ENCODE data around the gene SLC9A9. TPM values are rescaled to one million over a fixed set of nuclear protein-coding genes. Genes with fewer than 3 reads are reported as not detected.

SLC9A9 gene
- polyA plus RNA-seq, 1 donor from 2014 or later = 0.54 TPM

GRCh38 chr3:143822374-143822773 lies 25.9 kb downstream of the SLC9A9 start:
- no peaks in the 10 kb centered on the region for H3K9me3 ChIP-seq (ENCODE audit: low read length)
- no peaks in the 10 kb centered on the region for H3F3A ChIP-seq (ENCODE audit: insufficient read depth, low read length, poor library complexity, severe bottlenecking)
- H3K79me2 ChIP-seq (replicated peaks; ENCODE audit: insufficient read depth, low read length) = no peaks in the 10 kb centered on the region
- H3K9me2 ChIP-seq (ENCODE audit: insufficient read depth, low read length) = no peaks in the 10 kb centered on the region
- H3K36me3 ChIP-seq (ENCODE audit: insufficient read depth, low read length) = no peaks in the 10 kb centered on the region
- H3K4me2 ChIP-seq (ENCODE audit: low read length) = no peak overlapping the region
- H3K4me3 ChIP-seq (ENCODE audit: low read length) = no peak overlapping the region
- TF ChIP-seq REST (IDR thresholded peaks at IDR 0.05; ENCODE audit: borderline replicate concordance) (no peak), MXI1 (conservative IDR thresholded peaks at IDR 0.05; ENCODE audit: poor library complexity, severe bottlenecking) (no peak), SMC3 (conservative IDR thresholded peaks at IDR 0.05; ENCODE audit: poor library complexity) (no peak), EZH2 (IDR thresholded peaks at IDR 0.05; ENCODE audit: borderline replicate concordance, insufficient read depth, low read length, poor library complexity, severe bottlenecking) (no peak), CTCF (IDR thresholded peaks at IDR 0.05; ENCODE audit: poor library complexity, severe bottlenecking) (no peak), TAF1 (IDR thresholded peaks at IDR 0.05; ENCODE audit: low read depth) (no peak), RAD21 (conservative IDR thresholded peaks at IDR 0.05) (no peak), POLR2AphosphoS5 (IDR thresholded peaks at IDR 0.05) (no peak), EP300 (conservative IDR thresholded peaks at IDR 0.05; ENCODE audit: poor library complexity, severe bottlenecking) (no peak)
- H3K9ac ChIP-seq (ENCODE audit: low read length) = no peak overlapping the region
- no peak overlapping the region for H3K27ac ChIP-seq (ENCODE audit: low read length)
- H3K27me3 ChIP-seq (ENCODE audit: insufficient read depth, low read depth, low read length) = no peaks in the 10 kb centered on the region
- H4K20me1 ChIP-seq (ENCODE audit: insufficient read depth) = no peaks in the 10 kb centered on the region
- H2AFZ ChIP-seq (ENCODE audit: low read depth, low read length) = no peak overlapping the region

- H3F3A ChIP-seq (ENCODE audit: insufficient read depth, low read length, poor library complexity, severe bottlenecking) = no peaks in the 10 kb centered on the region
- H3K9me2 ChIP-seq (ENCODE audit: insufficient read depth, low read length) = no peaks in the 10 kb centered on the region
- no peaks in the 10 kb centered on the region for H3K36me3 ChIP-seq (ENCODE audit: insufficient read depth, low read length)
- TF ChIP-seq SMC3 (conservative IDR thresholded peaks at IDR 0.05; ENCODE audit: poor library complexity) (no peak), EP300 (conservative IDR thresholded peaks at IDR 0.05; ENCODE audit: poor library complexity, severe bottlenecking) (no peak), CTCF (IDR thresholded peaks at IDR 0.05; ENCODE audit: poor library complexity, severe bottlenecking) (no peak), TAF1 (IDR thresholded peaks at IDR 0.05; ENCODE audit: low read depth) (no peak), RAD21 (conservative IDR thresholded peaks at IDR 0.05) (no peak), POLR2AphosphoS5 (IDR thresholded peaks at IDR 0.05) (no peak), REST (IDR thresholded peaks at IDR 0.05; ENCODE audit: borderline replicate concordance) (no peak), EZH2 (IDR thresholded peaks at IDR 0.05; ENCODE audit: borderline replicate concordance, insufficient read depth, low read length, poor library complexity, severe bottlenecking) (no peak), MXI1 (conservative IDR thresholded peaks at IDR 0.05; ENCODE audit: poor library complexity, severe bottlenecking) (no peak)
- H3K4me2 ChIP-seq (ENCODE audit: low read length) = no peak overlapping the region
- H3K9me3 ChIP-seq (ENCODE audit: low read length) = no peaks in the 10 kb centered on the region
- no peaks in the 10 kb centered on the region for H3K27me3 ChIP-seq (ENCODE audit: insufficient read depth, low read depth, low read length)
- no peak overlapping the region for H3K4me3 ChIP-seq (ENCODE audit: low read length)
- no peaks in the 10 kb centered on the region for H3K79me2 ChIP-seq (replicated peaks; ENCODE audit: insufficient read depth, low read length)
- H3K9ac ChIP-seq (ENCODE audit: low read length) = no peak overlapping the region
- no peak overlapping the region for H3K27ac ChIP-seq (ENCODE audit: low read length)
- H4K20me1 ChIP-seq (ENCODE audit: insufficient read depth) = no peaks in the 10 kb centered on the region
- no peak overlapping the region for H2AFZ ChIP-seq (ENCODE audit: low read depth, low read length)
Measured at GRCh38 chr3:143821862-143822261, 26.4 kb downstream of the SLC9A9 start.
